K562 (cell line): Measurements from ENCODE around the gene FBXO46. TPM values are rescaled to one million over a fixed set of nuclear protein-coding genes. Genes with fewer than 3 reads are reported as not detected.

Experiments used
- ATF1 ChIP-seq, 2 experiments: fragments of 450-650 bp in 1 of 2; IDR thresholded peaks; 2 replicates each; pipeline ENCODE4 v1.6.1; 2016; ENCODE audit warnings: missing compliant biosample characterization in 1 of 2, missing genetic modification characterization in 1 of 2
- CCNT2 ChIP-seq: IDR thresholded peaks from 2 replicates; pipeline ENCODE4 v1.6.1; 2011; ENCODE audit warnings: borderline replicate concordance, low read depth, mild to moderate bottlenecking, moderate library complexity, mixed read lengths, low read length; ENCODE audit not compliant: insufficient read length; ENCODE audit errors: extremely low read depth
- CHD2 ChIP-seq: IDR thresholded peaks from 2 replicates; pipeline ENCODE4 v1.6.1; 2011; ENCODE audit warnings: low read depth, low read length
- DIDO1 ChIP-seq: fragments of 450-650 bp; IDR thresholded peaks from 2 replicates; pipeline ENCODE4 v1.6.1; 2016; ENCODE audit warnings: low read depth, missing biosample characterization, missing genetic modification characterization
- DPF2 ChIP-seq: fragments of 450-650 bp; IDR thresholded peaks from 2 replicates; pipeline ENCODE4 v1.6.1; 2016
- GATAD2A ChIP-seq: fragments of 450-650 bp; IDR thresholded peaks from 2 replicates; pipeline ENCODE4 v1.6.1; 2017
- KLF6 ChIP-seq: fragments of 250-450 bp; sonication (Bioruptor Pico); IDR thresholded peaks from 2 replicates; pipeline ENCODE4 v1.4.0; 2020; ENCODE audit warnings: mild to moderate bottlenecking, moderate library complexity, borderline replicate concordance
- NEUROD1 ChIP-seq: fragments of 150-350 bp; IDR thresholded peaks from 2 replicates; pipeline ENCODE4 v1.6.1; 2014; ENCODE audit warnings: borderline replicate concordance, low read length, low read depth; ENCODE audit not compliant: partially characterized antibody
- POLR2G ChIP-seq: fragments of 200-400 bp; formaldehyde crosslinking; IDR thresholded peaks from 2 replicates; pipeline ENCODE4 v1.6.1; 2017; ENCODE audit warnings: low read depth, mild to moderate bottlenecking, antibody characterized with exemption, low read length, moderate library complexity
- POLR3G ChIP-seq: IDR thresholded peaks from 2 replicates; pipeline ENCODE4 v1.6.1; 2011; ENCODE audit not compliant: insufficient read length, insufficient replicate concordance; ENCODE audit errors: extremely low read depth
- SIN3A ChIP-seq, 2 experiments: fragments of 150-350 bp in 1 of 2; IDR thresholded peaks; 2 replicates each; pipeline ENCODE4 v1.6.1; 2011 to 2016; ENCODE audit warnings: borderline replicate concordance in 2 of 2, low read depth in 2 of 2, low read length in 2 of 2, mild to moderate bottlenecking in 2 of 2, moderate library complexity in 2 of 2; ENCODE audit not compliant: control insufficient read depth in 1 of 2
- YY1 ChIP-seq, 3 experiments: IDR thresholded peaks; 2 replicates each; pipeline ENCODE4 v1.6.1; 2011; ENCODE audit warnings: low read length in 2 of 3, mild to moderate bottlenecking in 2 of 3, moderate library complexity in 2 of 3, borderline replicate concordance in 1 of 3, control low read depth in 1 of 3, low read depth in 1 of 3; ENCODE audit not compliant: insufficient read depth in 3 of 3, insufficient replicate concordance in 2 of 3, control insufficient read depth in 1 of 3, insufficient read length in 1 of 3; ENCODE audit errors: extremely low read depth in 1 of 3
- ZBTB7A ChIP-seq: IDR thresholded peaks from 2 replicates; pipeline ENCODE4 v1.6.1; 2011; ENCODE audit warnings: low read depth, mild to moderate bottlenecking, low read length, moderate library complexity, borderline replicate concordance; ENCODE audit not compliant: control insufficient read depth
- ZNF253 ChIP-seq: fragments of 250-450 bp; sonication (Bioruptor Pico); conservative IDR thresholded peaks from 2 replicates; pipeline ENCODE4 v1.6.1; 2021; ENCODE audit warnings: mild to moderate bottlenecking
- ZNF3 ChIP-seq: fragments of 250-450 bp; sonication (Bioruptor Pico); IDR thresholded peaks from 2 replicates; pipeline ENCODE4 v1.5.0; 2021; ENCODE audit warnings: mild to moderate bottlenecking, moderate library complexity
- polyA plus RNA-seq, 8 experiments: library from polyadenylated mRNA; depleted of rRNA in 4 of 8; stranded (reverse) in 5 of 8; unstranded in 3 of 8; fragments of >200 nt; fragmentation: Nextera tagmentation in 2 of 8; fragmentation: Illumina TruSeq in 1 of 8; extraction: Ambion mirVana in 2 of 8; extraction: Trizol in 1 of 8; gene quantifications; 2 replicates each; pipeline versions ENCODE4 v1.2.1 to v1.2.3, GENCODE V29; 2011 to 2014; ENCODE audit warnings: inconsistent platforms in 1 of 8, missing spikeins in 1 of 8
- total RNA-seq, 7 experiments: library from RNA; depleted of rRNA in 6 of 7; stranded (reverse); fragments of >200 nt in 6 of 7; fragmentation: Illumina TruSeq in 2 of 7; extraction: Trizol in 2 of 7; gene quantifications; 2 replicates each; pipeline versions ENCODE4 v1.2.1 to v1.2.3, GENCODE V29; 2011 to 2021; ENCODE audit warnings: low replicate concordance in 1 of 7
- TF ChIP-seq, protein P1 (sequence below): fragments of 450-650 bp; IDR thresholded peaks from 2 replicates; pipeline ENCODE4 v1.6.1; 2017; ENCODE audit warnings: antibody characterized with exemption
- TF ChIP-seq, protein P2 (sequence below): fragments of 200-800 bp; sonication (Bioruptor generic); IDR thresholded peaks from 2 replicates; pipeline ENCODE4 v1.6.1; 2016; ENCODE audit warnings: missing genetic modification characterization, missing compliant biosample characterization

FBXO46 gene
- total and polyA plus RNA-seq, 9 of the 15 experiments (the other 6 are each of a cell fraction or from before 2014, with no cell fraction given), result 1.5 to 36.1 (median 7.3) TPM

DNA sequence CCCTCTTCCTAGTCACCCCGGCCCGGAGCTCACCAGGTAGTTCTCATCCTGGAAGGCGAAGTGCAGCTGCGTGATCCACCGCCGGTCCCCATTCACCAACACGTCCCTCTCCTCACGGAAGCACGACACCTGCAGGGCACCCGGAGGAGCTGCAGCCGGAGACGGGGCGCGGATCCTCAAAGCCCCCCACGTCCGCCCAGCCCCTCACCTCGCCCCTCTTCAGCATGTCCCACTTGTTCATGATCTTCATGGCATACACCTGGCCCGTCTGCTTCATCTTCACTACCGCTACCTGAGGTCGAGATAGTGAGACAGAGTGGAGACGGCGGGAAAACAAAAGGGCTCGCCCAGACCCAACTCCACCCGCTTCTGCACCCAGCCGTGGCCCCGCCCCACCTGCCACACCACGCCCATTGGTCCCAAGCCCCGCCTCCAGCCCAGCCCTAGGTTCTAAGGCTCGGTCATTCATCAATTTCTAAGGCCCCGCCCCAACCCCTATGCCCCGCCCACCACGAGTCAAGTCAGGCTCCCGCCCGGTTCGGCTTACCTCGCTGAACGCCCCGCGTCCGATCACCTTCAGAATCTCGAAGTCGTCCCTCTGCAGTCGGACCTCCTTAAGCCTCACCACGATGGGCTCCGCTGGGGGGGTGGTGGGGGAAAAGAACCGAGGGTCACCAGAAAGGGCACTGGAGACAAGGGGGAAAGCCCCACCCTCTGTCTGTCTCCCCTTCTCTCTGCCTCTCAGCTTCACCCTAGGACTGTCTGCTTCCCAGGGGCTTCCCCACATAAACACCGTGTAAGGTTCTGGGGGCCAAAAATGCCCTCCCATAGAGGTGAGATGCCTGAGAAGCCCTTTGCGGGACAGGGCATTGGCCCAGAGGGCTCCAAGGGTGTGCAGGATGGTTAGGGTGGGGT, 48.8 kb upstream of the FBXO46 start (continued):
- TF ChIP-seq, protein P1, sequence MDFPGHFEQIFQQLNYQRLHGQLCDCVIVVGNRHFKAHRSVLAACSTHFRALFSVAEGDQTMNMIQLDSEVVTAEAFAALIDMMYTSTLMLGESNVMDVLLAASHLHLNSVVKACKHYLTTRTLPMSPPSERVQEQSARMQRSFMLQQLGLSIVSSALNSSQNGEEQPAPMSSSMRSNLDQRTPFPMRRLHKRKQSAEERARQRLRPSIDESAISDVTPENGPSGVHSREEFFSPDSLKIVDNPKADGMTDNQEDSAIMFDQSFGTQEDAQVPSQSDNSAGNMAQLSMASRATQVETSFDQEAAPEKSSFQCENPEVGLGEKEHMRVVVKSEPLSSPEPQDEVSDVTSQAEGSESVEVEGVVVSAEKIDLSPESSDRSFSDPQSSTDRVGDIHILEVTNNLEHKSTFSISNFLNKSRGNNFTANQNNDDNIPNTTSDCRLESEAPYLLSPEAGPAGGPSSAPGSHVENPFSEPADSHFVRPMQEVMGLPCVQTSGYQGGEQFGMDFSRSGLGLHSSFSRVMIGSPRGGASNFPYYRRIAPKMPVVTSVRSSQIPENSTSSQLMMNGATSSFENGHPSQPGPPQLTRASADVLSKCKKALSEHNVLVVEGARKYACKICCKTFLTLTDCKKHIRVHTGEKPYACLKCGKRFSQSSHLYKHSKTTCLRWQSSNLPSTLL, result no peak
- TF ChIP-seq POLR3G, result no peak
- TF ChIP-seq GATAD2A, result peak; percentile 93
- TF ChIP-seq KLF6 (CRISPR knock-in tag), result no peak
- TF ChIP-seq NEUROD1, result no peak
- TF ChIP-seq ATF1 (CRISPR knock-in tag; IDR thresholded peaks at IDR 0.05), result no peak
- 0 out of 2 replicates have a peak, but pooled peaks have one; percentile 32 for TF ChIP-seq ATF1 (tag; IDR thresholded peaks at IDR 0.05)
- peak; percentile 99 for TF ChIP-seq ZBTB7A
- TF ChIP-seq ZNF253, result no peak
- TF ChIP-seq YY1 (IDR thresholded peaks at IDR 0.05; ENCODE audit: borderline replicate concordance in 1 of 3, control insufficient read depth in 1 of 3, extremely low read depth in 1 of 3, insufficient read depth in 3 of 3, insufficient read length in 1 of 3, insufficient replicate concordance in 2 of 3, low read depth in 1 of 3, low read length in 2 of 3), result peak in 1 of 3 experiments; percentile 11
- TF ChIP-seq DIDO1 (tag), result no peak
- no peak; the same call in 1 of the 2 replicates for TF ChIP-seq DPF2
- TF ChIP-seq CCNT2, result no peak
- TF ChIP-seq CHD2, result no peak; the same call in 1 of the 2 replicates
- TF ChIP-seq ZNF3 (CRISPR knock-in tag), result no peak
- TF ChIP-seq POLR2G, result peak; percentile 69
- TF ChIP-seq, protein P2, sequence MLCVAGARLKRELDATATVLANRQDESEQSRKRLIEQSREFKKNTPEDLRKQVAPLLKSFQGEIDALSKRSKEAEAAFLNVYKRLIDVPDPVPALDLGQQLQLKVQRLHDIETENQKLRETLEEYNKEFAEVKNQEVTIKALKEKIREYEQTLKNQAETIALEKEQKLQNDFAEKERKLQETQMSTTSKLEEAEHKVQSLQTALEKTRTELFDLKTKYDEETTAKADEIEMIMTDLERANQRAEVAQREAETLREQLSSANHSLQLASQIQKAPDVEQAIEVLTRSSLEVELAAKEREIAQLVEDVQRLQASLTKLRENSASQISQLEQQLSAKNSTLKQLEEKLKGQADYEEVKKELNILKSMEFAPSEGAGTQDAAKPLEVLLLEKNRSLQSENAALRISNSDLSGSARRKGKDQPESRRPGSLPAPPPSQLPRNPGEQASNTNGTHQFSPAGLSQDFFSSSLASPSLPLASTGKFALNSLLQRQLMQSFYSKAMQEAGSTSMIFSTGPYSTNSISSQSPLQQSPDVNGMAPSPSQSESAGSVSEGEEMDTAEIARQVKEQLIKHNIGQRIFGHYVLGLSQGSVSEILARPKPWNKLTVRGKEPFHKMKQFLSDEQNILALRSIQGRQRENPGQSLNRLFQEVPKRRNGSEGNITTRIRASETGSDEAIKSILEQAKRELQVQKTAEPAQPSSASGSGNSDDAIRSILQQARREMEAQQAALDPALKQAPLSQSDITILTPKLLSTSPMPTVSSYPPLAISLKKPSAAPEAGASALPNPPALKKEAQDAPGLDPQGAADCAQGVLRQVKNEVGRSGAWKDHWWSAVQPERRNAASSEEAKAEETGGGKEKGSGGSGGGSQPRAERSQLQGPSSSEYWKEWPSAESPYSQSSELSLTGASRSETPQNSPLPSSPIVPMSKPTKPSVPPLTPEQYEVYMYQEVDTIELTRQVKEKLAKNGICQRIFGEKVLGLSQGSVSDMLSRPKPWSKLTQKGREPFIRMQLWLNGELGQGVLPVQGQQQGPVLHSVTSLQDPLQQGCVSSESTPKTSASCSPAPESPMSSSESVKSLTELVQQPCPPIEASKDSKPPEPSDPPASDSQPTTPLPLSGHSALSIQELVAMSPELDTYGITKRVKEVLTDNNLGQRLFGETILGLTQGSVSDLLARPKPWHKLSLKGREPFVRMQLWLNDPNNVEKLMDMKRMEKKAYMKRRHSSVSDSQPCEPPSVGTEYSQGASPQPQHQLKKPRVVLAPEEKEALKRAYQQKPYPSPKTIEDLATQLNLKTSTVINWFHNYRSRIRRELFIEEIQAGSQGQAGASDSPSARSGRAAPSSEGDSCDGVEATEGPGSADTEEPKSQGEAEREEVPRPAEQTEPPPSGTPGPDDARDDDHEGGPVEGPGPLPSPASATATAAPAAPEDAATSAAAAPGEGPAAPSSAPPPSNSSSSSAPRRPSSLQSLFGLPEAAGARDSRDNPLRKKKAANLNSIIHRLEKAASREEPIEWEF (CRISPR knock-in tag), result no peak
- 0 out of 4 replicates have a peak, but pooled peaks of 1 of the 2 experiments have one; percentile 22 for TF ChIP-seq SIN3A (IDR thresholded peaks at IDR 0.05; ENCODE audit: borderline replicate concordance in 2 of 2, control insufficient read depth in 1 of 2, low read depth in 2 of 2, low read length in 2 of 2)
